Measurements from ENCODE around the gene CTIF. TPM values are rescaled to one million over a fixed set of nuclear protein-coding genes. Genes with fewer than 3 reads are reported as not detected.

The CTIF gene
- polyA plus RNA-seq, 3 donors = 0.38 to 8.7 (median 1.2) TPM

DNA sequence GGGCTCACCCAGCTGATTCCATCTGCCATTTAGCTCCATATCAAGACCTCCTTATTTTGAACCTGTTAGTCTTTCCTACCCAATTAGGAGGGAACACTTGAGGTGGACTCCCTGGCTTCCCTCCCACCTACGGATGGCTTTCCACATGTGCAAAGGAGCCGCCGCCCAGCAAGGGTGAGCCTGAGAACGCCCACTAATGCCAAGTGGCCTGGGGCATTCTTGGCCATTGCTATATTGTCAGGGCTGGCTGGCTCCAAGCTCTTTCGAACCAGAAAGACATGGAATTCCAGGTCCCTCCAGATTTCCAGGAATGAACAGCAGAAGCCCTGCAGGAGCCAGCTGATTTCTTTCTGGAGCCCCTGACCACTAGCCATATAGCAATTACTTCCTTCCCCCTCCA lies 215.7 kb downstream of the CTIF start:
- Histone ChIP-seq H2AFZ (ENCODE audit: insufficient read depth, low read depth, low read length, poor library complexity, severe bottlenecking) (no peak overlapping the region), H3K79me2 (ENCODE audit: insufficient read depth, low read length) (no peaks in the 10 kb centered on the region), H3K27ac (ENCODE audit: low read depth in 1 of 2, low read length in 2 of 2) (no peak overlapping the region), H3K9me3 (replicated peaks in 1 of 2; ENCODE audit: control insufficient read depth in 1 of 2, insufficient read depth in 1 of 2, low read length in 2 of 2) (no peaks in the 10 kb centered on the region), H4K20me1 (ENCODE audit: insufficient read depth, low read length) (no peaks in the 10 kb centered on the region), H3K4me1 (ENCODE audit: control insufficient read depth in 1 of 2, insufficient read depth in 2 of 2, low read length in 2 of 2) (peaks cover 0 to 6% of the 10 kb centered on the region in 2 donors), H3K36me3 (replicated peaks in 1 of 2; ENCODE audit: control insufficient read depth in 1 of 2, insufficient read depth in 2 of 2, low read length in 2 of 2) (peaks cover 0 to 15% of the 10 kb centered on the region in 2 donors), H3K9ac (ENCODE audit: insufficient read depth, low read length, poor library complexity, severe bottlenecking) (no peak overlapping the region), H3K4me3 (replicated peaks in 1 of 3; ENCODE audit: low read depth in 2 of 3, low read length in 3 of 3) (no peak overlapping the region), H3K27me3 (ENCODE audit: control insufficient read depth in 2 of 2, insufficient read depth in 2 of 2, low read length in 2 of 2) (no peaks in the 10 kb centered on the region), H3K4me2 (replicated peaks; ENCODE audit: extremely low read depth, low read length, poor library complexity, severe bottlenecking) (no peak overlapping the region)
- Mint-ChIP-seq H3K4me1 (peaks cover 15% of the 10 kb centered on the region), H3K4me3 (no peak overlapping the region), H3K27ac (no peak overlapping the region), H3K9me3 (no peaks in the 10 kb centered on the region), H3K36me3 (peaks cover 19 to 21% of the 10 kb centered on the region in 2 donors), H3K27me3 (ENCODE audit: low read depth in 3 of 3) (peaks cover 0 to 4% (median 0%) of the 10 kb centered on the region in 3 donors)
- no peak for DNase-seq
- intact Hi-C loops (cut with micrococcal nuclease) = no loop called here
- TF ChIP-seq, protein P1, sequence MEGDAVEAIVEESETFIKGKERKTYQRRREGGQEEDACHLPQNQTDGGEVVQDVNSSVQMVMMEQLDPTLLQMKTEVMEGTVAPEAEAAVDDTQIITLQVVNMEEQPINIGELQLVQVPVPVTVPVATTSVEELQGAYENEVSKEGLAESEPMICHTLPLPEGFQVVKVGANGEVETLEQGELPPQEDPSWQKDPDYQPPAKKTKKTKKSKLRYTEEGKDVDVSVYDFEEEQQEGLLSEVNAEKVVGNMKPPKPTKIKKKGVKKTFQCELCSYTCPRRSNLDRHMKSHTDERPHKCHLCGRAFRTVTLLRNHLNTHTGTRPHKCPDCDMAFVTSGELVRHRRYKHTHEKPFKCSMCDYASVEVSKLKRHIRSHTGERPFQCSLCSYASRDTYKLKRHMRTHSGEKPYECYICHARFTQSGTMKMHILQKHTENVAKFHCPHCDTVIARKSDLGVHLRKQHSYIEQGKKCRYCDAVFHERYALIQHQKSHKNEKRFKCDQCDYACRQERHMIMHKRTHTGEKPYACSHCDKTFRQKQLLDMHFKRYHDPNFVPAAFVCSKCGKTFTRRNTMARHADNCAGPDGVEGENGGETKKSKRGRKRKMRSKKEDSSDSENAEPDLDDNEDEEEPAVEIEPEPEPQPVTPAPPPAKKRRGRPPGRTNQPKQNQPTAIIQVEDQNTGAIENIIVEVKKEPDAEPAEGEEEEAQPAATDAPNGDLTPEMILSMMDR (IDR thresholded peaks at IDR 0.05) = no peak
- 97% methylated on average over 5 of the region's 5 CpGs for WGBS (ENCODE audit: insufficient coverage)

- H3K4me1 Mint-ChIP-seq = peaks cover 14% of the 10 kb centered on the region
- Histone ChIP-seq H3K79me2 (ENCODE audit: insufficient read depth, low read length) (no peaks in the 10 kb centered on the region), H3K4me1 (ENCODE audit: control insufficient read depth in 1 of 2, insufficient read depth in 2 of 2, low read length in 2 of 2) (peaks cover 0 to 6% of the 10 kb centered on the region in 2 donors), H3K9me3 (replicated peaks in 1 of 2; ENCODE audit: control insufficient read depth in 1 of 2, insufficient read depth in 1 of 2, low read length in 2 of 2) (no peaks in the 10 kb centered on the region), H3K27me3 (ENCODE audit: control insufficient read depth in 2 of 2, insufficient read depth in 2 of 2, low read length in 2 of 2) (no peaks in the 10 kb centered on the region), H3K4me2 (replicated peaks; ENCODE audit: extremely low read depth, low read length, poor library complexity, severe bottlenecking) (no peak overlapping the region), H3K9ac (ENCODE audit: insufficient read depth, low read length, poor library complexity, severe bottlenecking) (no peak overlapping the region), H3K4me3 (replicated peaks in 1 of 3; ENCODE audit: low read depth in 2 of 3, low read length in 3 of 3) (no peak overlapping the region), H2AFZ (ENCODE audit: insufficient read depth, low read depth, low read length, poor library complexity, severe bottlenecking) (no peak overlapping the region), H4K20me1 (ENCODE audit: insufficient read depth, low read length) (no peaks in the 10 kb centered on the region), H3K27ac (ENCODE audit: low read depth in 1 of 2, low read length in 2 of 2) (no peak overlapping the region), H3K36me3 (replicated peaks in 1 of 2; ENCODE audit: control insufficient read depth in 1 of 2, insufficient read depth in 2 of 2, low read length in 2 of 2) (peaks cover 0 to 15% of the 10 kb centered on the region in 2 donors)
- no peak for DNase-seq
- H3K27ac Mint-ChIP-seq = no peak overlapping the region
- H3K36me3 Mint-ChIP-seq = peaks cover 19 to 23% of the 10 kb centered on the region in 2 donors
- intact Hi-C loops (cut with micrococcal nuclease) = no loop called here
- WGBS (ENCODE audit: insufficient coverage) = 95% methylated on average over 5 of the region's 6 CpGs
- peaks cover 0 to 2% (median 0%) of the 10 kb centered on the region in 3 donors for H3K27me3 Mint-ChIP-seq (ENCODE audit: low read depth in 3 of 3)
- H3K4me3 Mint-ChIP-seq = peak overlapping the region in 1 of 2 donors; percentile 32
- TF ChIP-seq, protein P1 (IDR thresholded peaks at IDR 0.05) = no peak
- H3K9me3 Mint-ChIP-seq = no peaks in the 10 kb centered on the region
Measured at GRCh38 chr18:48754993-48755473, 216.2 kb downstream of the CTIF start.
